HepG2 (cell line): Measurements from ENCODE around the gene NT5C3B. TPM values are rescaled to one million over a fixed set of nuclear protein-coding genes. Genes with fewer than 3 reads are reported as not detected.
A peak's percentile ranks its signal among the peaks of the same experiment; 100 is the strongest.

Experiments used
- CENPT ChIP-seq: sonication (generic); formaldehyde crosslinking; IDR thresholded peaks from 2 replicates; pipeline ENCODE4 v1.8.0; 2022; ENCODE audit warnings: low read depth, mild to moderate bottlenecking, moderate library complexity, missing genetic modification reagents
- FOXA3 ChIP-seq: IDR thresholded peaks from 2 replicates; pipeline ENCODE4 v1.6.1; 2016; ENCODE audit warnings: missing genetic modification reagents, missing compliant biosample characterization
- FOXK2 ChIP-seq: fragments of 450-650 bp; IDR thresholded peaks from 2 replicates; pipeline ENCODE4 v1.6.1; 2016
- FOXP1 ChIP-seq, 2 experiments: fragments of 450-650 bp in 1 of 2; IDR thresholded peaks; 2 replicates each; pipeline ENCODE4 v1.6.1; 2017 to 2018; ENCODE audit warnings: antibody characterized with exemption in 1 of 2
- HIVEP1 ChIP-seq: sonication (generic); formaldehyde crosslinking; IDR thresholded peaks from 2 replicates; pipeline ENCODE4 v1.4.0; 2020; ENCODE audit warnings: mild to moderate bottlenecking, missing genetic modification reagents
- HOXA5 ChIP-seq: sonication (generic); formaldehyde crosslinking; IDR thresholded peaks from 2 replicates; pipeline ENCODE4 v1.4.0; 2020; ENCODE audit warnings: missing genetic modification reagents
- NCOR1 ChIP-seq: fragments of 200-600 bp; sonication (generic); IDR thresholded peaks from 2 replicates; pipeline ENCODE4 v1.7.0; 2017; ENCODE audit warnings: antibody characterized with exemption, low read length, borderline replicate concordance
- NR2F6 ChIP-seq, 2 experiments: IDR thresholded peaks; 2 replicates each; pipeline ENCODE4 v1.6.1; 2016; ENCODE audit warnings: antibody characterized with exemption in 1 of 2, mild to moderate bottlenecking in 1 of 2
- RBAK ChIP-seq: sonication (generic); formaldehyde crosslinking; IDR thresholded peaks from 2 replicates; pipeline ENCODE4 v1.5.1; 2020; ENCODE audit warnings: mild to moderate bottlenecking, missing genetic modification reagents
- SP140L ChIP-seq: sonication (generic); formaldehyde crosslinking; IDR thresholded peaks from 2 replicates; pipeline ENCODE4 v1.4.0; 2020; ENCODE audit warnings: missing genetic modification reagents, borderline replicate concordance
- ZKSCAN5 ChIP-seq: sonication (generic); formaldehyde crosslinking; IDR thresholded peaks from 2 replicates; pipeline ENCODE4 v1.5.1; 2020; ENCODE audit warnings: mild to moderate bottlenecking, missing genetic modification reagents
- ZNF232 ChIP-seq: sonication (generic); formaldehyde crosslinking; IDR thresholded peaks from 2 replicates; pipeline ENCODE4 v1.4.0; 2020; ENCODE audit warnings: missing genetic modification reagents, borderline replicate concordance
- ZNF432 ChIP-seq: sonication (generic); formaldehyde crosslinking; IDR thresholded peaks from 2 replicates; pipeline ENCODE4 v1.5.0; 2020; ENCODE audit warnings: missing genetic modification reagents, mild to moderate bottlenecking, borderline replicate concordance
- ZNF564 ChIP-seq: sonication (generic); formaldehyde crosslinking; IDR thresholded peaks from 2 replicates; pipeline ENCODE4 v1.8.1; 2023; ENCODE audit warnings: mild to moderate bottlenecking, missing genetic modification reagents
- ZNF605 ChIP-seq: sonication (generic); formaldehyde crosslinking; IDR thresholded peaks from 2 replicates; pipeline ENCODE4 v1.8.0; 2022; ENCODE audit warnings: mild to moderate bottlenecking, missing genetic modification reagents
- ZNF850 ChIP-seq: sonication (generic); formaldehyde crosslinking; conservative IDR thresholded peaks from 2 replicates; pipeline ENCODE4 v1.9.0; 2021; ENCODE audit warnings: mild to moderate bottlenecking, missing genetic modification reagents
- polyA plus RNA-seq, 8 experiments: library from polyadenylated mRNA; depleted of rRNA in 3 of 8; stranded (reverse) in 7 of 8; unstranded in 1 of 8; fragments of >200 nt; fragmentation: Illumina TruSeq in 4 of 8; extraction: Trizol in 4 of 8; gene quantifications; 2 replicates each; pipeline versions ENCODE4 v1.2.1 to v1.2.3, GENCODE V29; 2011 to 2016; ENCODE audit warnings: low read depth in 4 of 8, missing spikeins in 1 of 8, mixed read lengths in 1 of 8; ENCODE audit not compliant: insufficient read depth in 1 of 8
- total RNA-seq, 5 experiments: library from RNA; depleted of rRNA; stranded (reverse); fragments of >200 nt; fragmentation: Illumina TruSeq; extraction: Trizol; gene quantifications; 2 replicates each; pipeline ENCODE4 v1.2.3, GENCODE V29; 2016; ENCODE audit warnings: low read depth in 1 of 5
- TF ChIP-seq, protein P1 (sequence below): sonication (generic); formaldehyde crosslinking; IDR thresholded peaks from 2 replicates; pipeline ENCODE4 v1.4.0; 2020; ENCODE audit warnings: mild to moderate bottlenecking, missing genetic modification reagents
- TF ChIP-seq, protein P2 (sequence below): sonication (generic); formaldehyde crosslinking; IDR thresholded peaks from 2 replicates; pipeline ENCODE4 v1.4.0; 2020; ENCODE audit warnings: missing genetic modification reagents
- TF ChIP-seq, protein P3 (sequence below): sonication (generic); formaldehyde crosslinking; IDR thresholded peaks from 2 replicates; pipeline ENCODE4 v1.4.0; 2020; ENCODE audit warnings: mild to moderate bottlenecking, missing genetic modification reagents

Gene NT5C3B
- total and polyA plus RNA-seq, 2 of the 13 experiments (the other 11 are each of a cell fraction or from before 2014, with no cell fraction given) = 104 to 126 TPM

DNA sequence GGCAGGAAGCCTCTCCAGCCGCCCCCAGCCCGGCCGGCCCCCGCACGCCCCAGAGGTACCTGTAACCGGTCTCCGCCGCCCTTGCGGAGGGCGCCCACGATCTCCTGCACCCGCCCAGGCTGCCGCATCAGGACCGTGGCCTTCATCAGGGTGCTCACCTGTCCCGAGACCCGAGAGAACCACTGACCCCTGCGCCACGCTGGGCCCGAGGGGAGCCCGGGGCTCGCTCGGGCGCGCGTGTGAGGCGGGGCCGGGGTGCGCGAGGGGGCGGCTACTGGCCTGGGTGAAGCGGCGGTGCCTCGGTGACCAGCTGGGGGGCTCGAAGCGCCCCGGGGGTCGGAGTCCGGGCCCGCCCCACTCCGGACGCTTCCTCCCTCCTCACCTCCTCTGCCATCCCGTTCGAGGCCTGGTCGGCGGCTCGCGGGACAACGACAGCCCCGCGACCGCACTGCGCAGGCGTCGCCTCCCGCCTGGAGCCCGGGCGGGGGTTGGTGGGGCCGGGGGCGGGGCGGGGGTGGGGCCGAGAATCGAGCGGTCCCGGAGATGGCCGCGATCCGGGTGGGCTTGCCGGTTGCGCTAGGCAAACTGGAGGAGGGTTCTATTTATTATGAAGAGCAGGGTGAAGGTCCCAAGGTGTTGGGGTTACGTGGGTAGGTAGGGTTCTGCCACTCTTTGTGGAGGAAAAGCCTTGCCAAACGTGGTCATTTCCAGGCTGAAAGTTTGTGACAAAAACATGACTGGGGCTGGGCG, at the start of gene NT5C3B (continued):
- TF ChIP-seq FOXP1 (IDR thresholded peaks at IDR 0.05) = no peak
- no peak for TF ChIP-seq FOXP1 (CRISPR knock-in tag; IDR thresholded peaks at IDR 0.05)
- TF ChIP-seq NCOR1 = no peak
- no peak for TF ChIP-seq SP140L (CRISPR knock-in tag)
- no peak for TF ChIP-seq CENPT (CRISPR knock-in tag)
- no peak for TF ChIP-seq ZNF605 (CRISPR knock-in tag)
- no peak for TF ChIP-seq ZNF232
- TF ChIP-seq HOXA5 = peak; percentile 53
- no peak for TF ChIP-seq ZKSCAN5 (CRISPR knock-in tag)
- no peak for TF ChIP-seq FOXK2
- TF ChIP-seq, protein P1, sequence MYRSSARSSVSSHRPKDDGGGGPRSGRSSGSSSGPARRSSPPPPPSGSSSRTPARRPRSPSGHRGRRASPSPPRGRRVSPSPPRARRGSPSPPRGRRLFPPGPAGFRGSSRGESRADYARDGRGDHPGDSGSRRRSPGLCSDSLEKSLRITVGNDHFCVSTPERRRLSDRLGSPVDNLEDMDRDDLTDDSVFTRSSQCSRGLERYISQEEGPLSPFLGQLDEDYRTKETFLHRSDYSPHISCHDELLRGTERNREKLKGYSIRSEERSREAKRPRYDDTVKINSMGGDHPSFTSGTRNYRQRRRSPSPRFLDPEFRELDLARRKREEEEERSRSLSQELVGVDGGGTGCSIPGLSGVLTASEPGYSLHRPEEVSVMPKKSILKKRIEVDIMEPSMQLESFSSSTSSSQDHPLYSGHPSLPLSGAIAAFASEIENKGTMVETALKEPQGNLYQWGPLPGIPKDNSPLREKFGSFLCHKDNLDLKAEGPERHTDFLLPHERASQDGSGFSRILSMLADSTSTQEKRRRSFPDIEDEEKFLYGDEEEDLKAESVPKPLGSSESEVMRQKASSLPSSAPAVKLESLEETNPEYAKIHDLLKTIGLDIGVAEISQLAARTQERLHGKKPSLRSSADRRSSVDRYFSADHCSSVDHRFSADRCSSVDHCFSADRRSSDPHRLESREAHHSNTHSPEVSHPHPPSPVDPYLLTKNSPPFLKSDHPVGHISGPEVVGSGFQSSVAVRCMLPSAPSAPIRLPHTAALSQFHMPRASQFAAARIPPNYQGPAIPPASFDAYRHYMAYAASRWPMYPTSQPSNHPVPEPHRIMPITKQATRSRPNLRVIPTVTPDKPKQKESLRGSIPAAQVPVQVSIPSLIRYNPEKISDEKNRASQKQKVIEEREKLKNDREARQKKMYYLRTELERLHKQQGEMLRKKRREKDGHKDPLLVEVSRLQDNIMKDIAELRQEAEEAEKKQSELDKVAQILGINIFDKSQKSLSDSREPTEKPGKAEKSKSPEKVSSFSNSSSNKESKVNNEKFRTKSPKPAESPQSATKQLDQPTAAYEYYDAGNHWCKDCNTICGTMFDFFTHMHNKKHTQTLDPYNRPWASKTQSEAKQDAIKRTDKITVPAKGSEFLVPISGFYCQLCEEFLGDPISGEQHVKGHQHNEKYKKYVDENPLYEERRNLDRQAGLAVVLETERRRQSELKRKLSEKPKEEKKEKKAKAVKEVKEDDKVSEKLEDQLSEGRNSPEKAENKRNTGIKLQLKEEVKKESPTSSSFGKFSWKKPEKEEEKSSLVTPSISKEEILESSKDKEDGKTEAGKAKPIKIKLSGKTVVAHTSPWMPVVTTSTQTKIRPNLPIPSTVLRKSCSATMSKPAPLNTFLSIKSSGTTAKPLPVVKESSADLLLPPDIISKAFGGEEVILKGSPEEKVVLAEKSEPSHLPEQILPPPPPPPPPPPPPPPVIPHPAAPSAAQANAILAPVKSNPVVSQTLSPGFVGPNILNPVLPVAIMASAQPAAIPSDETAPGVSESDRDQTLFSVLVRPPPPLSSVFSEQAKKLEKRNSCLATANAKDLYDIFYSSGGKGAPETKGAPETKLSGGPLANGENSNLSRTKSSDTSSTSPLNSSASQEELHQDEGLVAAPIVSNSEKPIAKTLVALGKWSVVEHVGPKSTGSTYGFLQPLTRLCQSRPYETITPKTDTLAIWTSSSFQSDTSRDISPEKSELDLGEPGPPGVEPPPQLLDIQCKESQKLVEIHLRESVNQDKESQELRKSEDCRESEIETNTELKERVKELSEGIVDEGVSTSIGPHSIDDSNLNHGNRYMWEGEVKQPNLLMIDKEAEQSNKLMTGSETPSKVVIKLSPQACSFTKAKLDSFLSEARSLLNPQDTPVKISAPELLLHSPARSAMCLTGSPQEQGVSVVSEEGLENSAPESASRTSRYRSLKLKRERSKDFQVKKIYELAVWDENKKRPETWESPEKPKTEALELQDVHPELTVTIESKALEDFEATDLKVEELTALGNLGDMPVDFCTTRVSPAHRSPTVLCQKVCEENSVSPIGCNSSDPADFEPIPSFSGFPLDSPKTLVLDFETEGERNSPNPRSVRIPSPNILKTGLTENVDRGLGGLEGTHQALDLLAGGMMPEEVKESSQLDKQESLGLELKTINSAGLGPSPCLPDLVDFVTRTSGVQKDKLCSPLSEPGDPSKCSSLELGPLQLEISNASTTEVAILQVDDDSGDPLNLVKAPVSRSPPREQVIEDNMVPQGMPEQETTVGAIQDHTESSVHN (CRISPR knock-in tag) = no peak
- TF ChIP-seq ZNF432 (CRISPR knock-in tag) = no peak
- TF ChIP-seq, protein P2, sequence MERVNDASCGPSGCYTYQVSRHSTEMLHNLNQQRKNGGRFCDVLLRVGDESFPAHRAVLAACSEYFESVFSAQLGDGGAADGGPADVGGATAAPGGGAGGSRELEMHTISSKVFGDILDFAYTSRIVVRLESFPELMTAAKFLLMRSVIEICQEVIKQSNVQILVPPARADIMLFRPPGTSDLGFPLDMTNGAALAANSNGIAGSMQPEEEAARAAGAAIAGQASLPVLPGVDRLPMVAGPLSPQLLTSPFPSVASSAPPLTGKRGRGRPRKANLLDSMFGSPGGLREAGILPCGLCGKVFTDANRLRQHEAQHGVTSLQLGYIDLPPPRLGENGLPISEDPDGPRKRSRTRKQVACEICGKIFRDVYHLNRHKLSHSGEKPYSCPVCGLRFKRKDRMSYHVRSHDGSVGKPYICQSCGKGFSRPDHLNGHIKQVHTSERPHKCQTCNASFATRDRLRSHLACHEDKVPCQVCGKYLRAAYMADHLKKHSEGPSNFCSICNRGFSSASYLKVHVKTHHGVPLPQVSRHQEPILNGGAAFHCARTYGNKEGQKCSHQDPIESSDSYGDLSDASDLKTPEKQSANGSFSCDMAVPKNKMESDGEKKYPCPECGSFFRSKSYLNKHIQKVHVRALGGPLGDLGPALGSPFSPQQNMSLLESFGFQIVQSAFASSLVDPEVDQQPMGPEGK (CRISPR knock-in tag) = peak; percentile 68
- no peak for TF ChIP-seq FOXA3 (CRISPR knock-in tag)
- TF ChIP-seq, protein P3, sequence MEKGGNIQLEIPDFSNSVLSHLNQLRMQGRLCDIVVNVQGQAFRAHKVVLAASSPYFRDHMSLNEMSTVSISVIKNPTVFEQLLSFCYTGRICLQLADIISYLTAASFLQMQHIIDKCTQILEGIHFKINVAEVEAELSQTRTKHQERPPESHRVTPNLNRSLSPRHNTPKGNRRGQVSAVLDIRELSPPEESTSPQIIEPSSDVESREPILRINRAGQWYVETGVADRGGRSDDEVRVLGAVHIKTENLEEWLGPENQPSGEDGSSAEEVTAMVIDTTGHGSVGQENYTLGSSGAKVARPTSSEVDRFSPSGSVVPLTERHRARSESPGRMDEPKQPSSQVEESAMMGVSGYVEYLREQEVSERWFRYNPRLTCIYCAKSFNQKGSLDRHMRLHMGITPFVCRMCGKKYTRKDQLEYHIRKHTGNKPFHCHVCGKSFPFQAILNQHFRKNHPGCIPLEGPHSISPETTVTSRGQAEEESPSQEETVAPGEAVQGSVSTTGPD = no peak
- no peak for TF ChIP-seq RBAK (CRISPR knock-in tag)
- no peak for TF ChIP-seq ZNF564
- TF ChIP-seq ZNF850 (CRISPR knock-in tag) = no peak
- TF ChIP-seq NR2F6 (IDR thresholded peaks at IDR 0.05) = no peak
- TF ChIP-seq NR2F6 (CRISPR knock-in tag; IDR thresholded peaks at IDR 0.05) = no peak
- no peak for TF ChIP-seq HIVEP1
